Mammary epithelial cell (primary cell): Measurements from ENCODE around the gene VPS52.

Experiments
- EZH2 ChIP-seq: IDR thresholded peaks from 2 replicates; pipeline ENCODE4 v1.6.1; 2012; ENCODE audit warnings: low read length, inconsistent platforms, borderline replicate concordance
- TF ChIP-seq, protein P1 (sequence below), 2 donors: IDR thresholded peaks in 1 of 2; conservative IDR thresholded peaks in 1 of 2; 2 replicates each; pipeline ENCODE4 v1.5.1; 2011 to 2012; ENCODE audit warnings: inconsistent platforms in 2 of 2, low read length in 2 of 2, mild to moderate bottlenecking in 2 of 2, control low read depth in 1 of 2, low read depth in 1 of 2; ENCODE audit not compliant: insufficient read depth in 1 of 2; ENCODE audit errors: extremely low read depth in 1 of 2

DNA sequence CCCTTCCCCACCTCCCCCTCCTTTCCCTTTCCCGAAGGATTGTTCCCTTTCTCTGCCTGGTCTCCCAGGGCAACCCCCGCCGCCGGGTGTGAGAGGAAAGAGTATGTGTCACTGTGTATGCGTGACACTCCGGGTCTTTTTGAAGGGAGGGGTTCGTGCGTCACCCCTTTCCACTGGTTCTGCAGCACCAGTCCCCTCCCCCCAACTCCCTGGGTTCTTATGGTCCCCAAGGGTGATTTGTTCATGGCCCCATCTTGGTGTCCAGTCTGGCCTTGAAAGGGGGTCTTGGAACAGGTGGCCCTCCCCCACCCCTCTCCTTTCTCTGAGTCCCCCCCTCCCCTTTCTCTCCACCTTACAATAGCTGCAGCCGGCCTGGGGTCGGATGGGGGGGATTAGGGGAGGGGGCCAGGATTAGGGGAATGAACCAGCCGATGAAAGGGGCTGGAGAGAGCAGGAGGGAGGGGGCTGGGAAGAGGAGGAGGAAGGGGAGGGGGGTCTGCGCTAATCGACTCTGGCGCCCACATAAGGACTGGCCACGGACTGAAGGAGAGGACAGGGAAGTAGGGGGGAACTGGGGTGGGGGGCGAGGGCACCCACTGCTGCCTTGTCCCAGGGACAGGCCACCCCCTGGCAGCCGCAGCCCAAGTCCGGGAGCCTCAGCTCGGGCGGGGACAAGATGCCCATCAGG lies 64.7 kb downstream of the VPS52 start:
- TF ChIP-seq, protein P1, sequence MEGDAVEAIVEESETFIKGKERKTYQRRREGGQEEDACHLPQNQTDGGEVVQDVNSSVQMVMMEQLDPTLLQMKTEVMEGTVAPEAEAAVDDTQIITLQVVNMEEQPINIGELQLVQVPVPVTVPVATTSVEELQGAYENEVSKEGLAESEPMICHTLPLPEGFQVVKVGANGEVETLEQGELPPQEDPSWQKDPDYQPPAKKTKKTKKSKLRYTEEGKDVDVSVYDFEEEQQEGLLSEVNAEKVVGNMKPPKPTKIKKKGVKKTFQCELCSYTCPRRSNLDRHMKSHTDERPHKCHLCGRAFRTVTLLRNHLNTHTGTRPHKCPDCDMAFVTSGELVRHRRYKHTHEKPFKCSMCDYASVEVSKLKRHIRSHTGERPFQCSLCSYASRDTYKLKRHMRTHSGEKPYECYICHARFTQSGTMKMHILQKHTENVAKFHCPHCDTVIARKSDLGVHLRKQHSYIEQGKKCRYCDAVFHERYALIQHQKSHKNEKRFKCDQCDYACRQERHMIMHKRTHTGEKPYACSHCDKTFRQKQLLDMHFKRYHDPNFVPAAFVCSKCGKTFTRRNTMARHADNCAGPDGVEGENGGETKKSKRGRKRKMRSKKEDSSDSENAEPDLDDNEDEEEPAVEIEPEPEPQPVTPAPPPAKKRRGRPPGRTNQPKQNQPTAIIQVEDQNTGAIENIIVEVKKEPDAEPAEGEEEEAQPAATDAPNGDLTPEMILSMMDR (conservative IDR thresholded peaks at IDR 0.05 in 1 of 2, IDR thresholded peaks at IDR 0.05 in 1 of 2; ENCODE audit: extremely low read depth in 1 of 2, insufficient read depth in 1 of 2, low read depth in 1 of 2, low read length in 2 of 2) = no peak
- TF ChIP-seq EZH2 = no peak
